GM20431 (cell line): ENCODE measurements around the gene POLR2J.

Experiments
- in situ Hi-C: fragments of 300-500 bp; cut with MseI, MboI; formaldehyde crosslinking; loops from one replicate; pipeline ENCODE4 v1.15.0; 2020; ENCODE audit warnings: low sequenced_read_pairs; ENCODE audit not compliant: unreplicated experiment

Gene POLR2J

DNA sequence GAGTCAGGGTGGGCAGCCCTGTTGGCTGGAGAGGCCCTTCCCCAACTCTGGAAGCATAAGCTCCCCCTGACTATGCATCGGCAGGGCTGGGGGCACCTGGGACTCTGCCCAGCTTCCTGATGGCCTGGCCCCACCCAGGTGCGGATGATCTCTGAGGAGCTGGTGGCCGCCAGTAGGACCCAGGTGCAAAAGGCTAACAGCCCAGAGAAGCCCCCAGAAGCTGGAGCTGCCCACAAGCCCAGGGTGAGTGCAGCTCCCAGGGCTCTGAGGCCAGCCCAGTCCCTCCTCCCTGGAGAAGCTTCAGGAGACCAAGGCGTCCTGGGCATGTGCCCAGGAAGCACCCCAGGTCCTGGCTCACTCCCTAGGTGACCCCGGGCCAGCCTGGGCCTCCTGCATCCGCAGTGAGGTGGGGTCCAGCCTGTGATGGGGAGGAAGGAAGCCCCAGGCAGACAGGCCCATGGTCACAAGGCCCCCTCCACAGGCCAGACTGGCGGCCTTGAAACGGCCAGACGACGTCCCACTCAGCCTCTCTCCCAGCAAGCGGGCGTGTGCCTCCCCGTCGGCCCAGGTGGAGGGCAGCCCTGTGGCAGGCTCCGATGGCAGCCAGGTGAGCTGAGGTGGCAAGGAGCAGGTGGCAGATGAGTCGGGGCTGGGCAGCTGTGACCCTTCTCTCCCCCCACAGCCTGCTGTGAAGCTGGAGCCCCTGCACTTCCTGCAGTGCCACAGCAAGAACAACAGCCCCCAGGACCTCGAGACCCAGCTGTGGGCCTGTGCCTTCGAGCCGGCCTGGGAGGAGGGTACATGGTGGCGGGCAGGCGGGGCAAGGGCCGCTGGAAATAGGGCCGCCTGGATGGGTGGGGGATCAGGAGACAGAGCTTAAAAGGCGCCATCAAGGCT, 10.9 kb downstream of the POLR2J start:
- in situ Hi-C loops, result no loop called here

DNA sequence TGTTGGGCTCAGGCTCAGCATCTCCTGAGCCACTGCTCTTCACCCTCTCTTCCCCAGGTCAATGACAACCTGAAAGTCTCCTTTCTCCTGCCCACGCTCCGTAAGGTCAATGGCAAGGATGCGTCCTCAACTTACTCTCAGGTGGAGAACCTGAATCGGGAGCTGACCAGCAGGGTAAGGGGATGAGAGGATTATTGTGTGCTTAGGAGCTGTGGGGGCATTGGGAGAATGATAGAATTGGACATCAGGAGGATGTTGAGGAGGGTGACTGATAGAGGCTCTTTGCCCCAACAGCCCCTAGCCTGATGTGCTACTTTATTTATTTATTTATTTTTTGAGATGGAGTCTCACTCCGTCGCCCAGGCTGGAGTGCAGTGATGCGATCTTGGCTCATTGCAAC, 12.6 kb downstream of the POLR2J start:
- in situ Hi-C loops, result no loop called here

DNA sequence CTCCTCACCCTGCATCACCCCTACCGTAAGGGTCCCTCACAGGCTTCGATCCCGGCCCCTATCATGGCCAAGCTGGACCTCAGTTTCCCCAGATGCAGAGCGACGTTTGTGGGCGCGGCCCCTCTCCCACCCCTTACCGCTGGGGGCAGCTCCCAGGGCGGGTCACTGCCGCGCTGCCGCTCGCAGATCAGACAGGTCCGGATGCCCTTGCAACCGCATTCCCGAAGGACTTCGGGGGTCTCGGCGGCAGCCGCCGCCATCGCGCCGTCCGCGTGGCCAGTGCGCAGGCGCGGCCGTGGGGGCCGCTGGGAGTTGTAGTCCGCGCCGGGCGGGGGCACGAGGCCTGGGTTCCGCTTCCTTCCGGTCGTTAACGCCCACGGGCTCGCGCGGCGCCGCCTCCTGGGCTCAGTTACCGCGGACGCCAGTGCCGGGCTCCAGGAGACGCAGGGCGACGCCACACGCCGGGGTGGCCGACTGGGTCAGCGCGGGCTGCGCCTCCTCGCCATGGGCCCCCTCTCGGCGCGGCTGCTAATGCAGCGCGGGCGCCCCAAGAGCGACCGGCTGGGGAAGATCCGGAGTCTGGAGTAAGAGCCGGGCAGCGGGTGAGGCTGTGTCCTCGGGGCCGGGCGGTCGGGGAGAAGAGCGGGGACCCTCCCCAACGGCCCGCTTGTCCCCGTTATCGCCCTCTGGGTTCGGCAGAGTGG, 14.0 kb downstream of the POLR2J start, which contains the start of the genes ALKBH4 and LRWD1:
Gene ALKBH4, minus strand, starts transcription at position 287 of the 704 bp plus-strand sequence. Its CDS starts 27 bp downstream, at position 260.
Gene LRWD1, plus strand, starts transcription at position 408 of the 704 bp plus-strand sequence. Its CDS starts 97 bp downstream, at position 505.
- in situ Hi-C loops, result no loop called here

DNA sequence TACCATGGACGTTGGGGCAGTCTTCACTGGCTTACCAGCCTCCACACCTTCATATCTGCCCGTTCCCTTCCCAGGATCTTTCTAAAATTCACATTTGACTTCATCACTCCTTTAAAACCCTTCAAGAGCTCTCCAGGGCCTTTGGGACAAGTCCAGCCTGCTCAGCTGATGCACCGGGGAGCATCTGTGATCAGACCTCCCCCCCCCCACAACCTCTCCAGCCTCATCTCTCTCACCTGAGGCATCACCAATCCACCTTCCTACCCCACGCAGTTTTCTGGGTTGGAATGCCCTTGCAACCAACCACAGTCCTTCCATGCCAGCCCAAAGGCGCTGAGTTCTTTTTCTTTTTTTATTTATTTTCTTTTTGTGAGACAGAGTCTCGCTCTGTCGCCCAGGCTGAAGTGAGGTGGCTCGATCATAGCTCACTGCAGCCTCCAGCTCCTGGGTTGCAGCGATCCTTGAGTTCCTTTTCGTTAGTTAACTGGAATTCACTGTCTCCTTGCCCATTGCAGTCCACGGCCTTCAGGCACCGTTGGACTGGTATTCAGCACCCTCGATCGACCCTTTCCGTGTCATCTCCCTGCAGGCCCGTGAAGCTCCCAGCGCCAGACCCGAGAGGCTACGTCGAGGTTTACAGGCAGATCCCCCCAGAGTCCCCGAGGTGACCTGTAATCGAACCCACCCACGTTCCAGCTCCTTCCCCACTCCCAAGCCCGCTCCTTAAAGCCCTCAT, 14.7 kb downstream of the POLR2J start:
- in situ Hi-C loops, result no loop called here

DNA sequence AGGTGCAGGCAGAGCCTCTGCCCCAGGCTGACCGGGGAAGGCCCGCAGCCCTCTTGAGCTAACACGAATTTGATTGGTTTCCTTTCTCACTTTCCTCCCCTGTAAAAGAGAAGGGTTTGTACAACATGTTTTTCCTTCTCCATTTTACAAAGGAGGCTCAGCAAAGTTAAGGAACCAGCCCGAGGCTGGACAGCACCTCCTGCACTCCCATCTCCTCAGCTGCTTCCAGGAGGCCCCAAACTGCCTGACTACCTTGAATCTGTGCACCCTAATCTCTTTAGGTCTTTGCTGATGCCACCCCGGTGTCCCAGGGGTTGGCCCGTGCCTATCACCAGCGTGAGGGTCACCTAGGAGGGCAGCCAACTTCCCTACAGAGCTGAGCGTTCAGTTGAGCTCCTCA, 18.3 kb downstream of the POLR2J start:
- in situ Hi-C loops, result no loop called here

DNA sequence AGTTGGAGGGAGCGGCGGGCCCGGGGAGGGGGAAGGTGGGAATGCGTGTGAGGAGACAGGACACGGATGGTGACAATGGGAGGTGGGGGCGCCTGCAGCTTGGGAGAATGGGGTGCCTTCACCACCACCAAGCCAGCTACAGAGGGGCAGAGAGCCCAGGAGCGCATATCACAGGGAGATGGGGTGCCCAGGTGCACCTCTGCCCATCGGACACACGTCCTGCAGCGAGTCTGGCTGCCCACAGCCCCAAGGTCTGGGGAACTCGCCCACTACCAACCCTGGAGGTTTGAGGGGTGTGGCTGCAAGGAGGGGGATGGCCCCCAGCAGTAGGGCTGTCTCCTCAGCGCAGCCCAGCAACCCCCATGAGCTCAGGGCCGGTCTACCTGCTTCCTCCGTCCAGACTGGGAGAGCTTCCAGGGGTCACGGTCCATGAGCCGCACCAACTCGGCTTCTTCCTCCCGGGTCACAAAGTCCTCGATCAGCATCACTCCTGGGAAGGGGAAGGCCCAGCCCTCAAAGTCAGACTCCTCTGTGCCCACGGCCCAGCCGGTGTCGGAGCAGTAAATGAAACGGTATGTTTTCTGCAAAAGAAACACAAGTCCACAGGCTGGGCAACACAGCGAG, 19.4 kb downstream of the POLR2J start:
- in situ Hi-C loops, result no loop called here

DNA sequence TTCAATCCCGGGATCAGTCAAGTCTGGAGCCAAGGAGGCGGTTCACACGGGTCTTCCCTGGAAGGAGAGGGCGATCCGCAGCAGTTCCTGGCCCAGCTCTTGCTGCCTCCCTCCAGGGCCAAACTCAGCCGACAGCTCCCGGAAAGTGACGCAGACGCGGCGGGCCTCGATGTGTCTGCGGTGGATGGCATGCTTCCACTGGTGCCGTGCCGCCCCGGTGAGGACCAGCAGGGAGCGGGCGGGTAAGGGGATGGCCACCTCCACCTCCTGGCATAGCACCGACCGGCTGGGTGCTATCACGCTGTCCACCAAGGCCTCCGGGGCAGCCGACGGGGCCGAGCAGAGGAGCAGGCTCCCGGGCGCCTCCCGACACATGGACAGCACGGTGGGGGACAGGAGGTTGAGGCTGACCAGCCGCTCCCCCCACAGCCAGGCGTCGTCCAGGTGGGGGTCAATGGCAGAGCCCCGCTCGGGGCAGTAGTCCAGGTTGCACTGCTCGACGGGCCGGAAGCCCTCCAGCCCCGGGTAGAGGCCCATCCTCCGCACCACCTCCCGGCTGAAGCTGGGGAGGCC, 21.3 kb downstream of the POLR2J start:
- in situ Hi-C loops, result no loop called here

DNA sequence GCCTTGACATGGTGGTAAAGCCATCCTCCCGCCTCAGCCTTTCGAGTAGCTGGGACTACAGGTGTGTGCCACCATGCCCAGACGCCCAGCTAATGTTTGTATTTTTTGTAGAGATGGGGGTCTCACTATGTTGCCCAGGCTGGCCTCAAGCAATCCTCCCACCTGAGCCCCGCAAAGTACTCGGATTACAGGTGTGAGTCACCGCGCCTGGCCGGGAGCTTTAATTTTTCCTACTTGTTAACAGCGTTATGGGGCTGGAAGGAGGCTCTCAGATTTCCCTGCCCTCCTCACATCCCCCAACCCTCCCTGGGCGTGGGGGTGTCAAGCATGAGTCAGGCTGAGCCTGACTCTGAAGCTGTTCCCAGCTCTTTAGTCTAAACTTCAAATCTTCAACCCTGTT, 22.4 kb downstream of the POLR2J start:
- in situ Hi-C loops, result no loop called here

DNA sequence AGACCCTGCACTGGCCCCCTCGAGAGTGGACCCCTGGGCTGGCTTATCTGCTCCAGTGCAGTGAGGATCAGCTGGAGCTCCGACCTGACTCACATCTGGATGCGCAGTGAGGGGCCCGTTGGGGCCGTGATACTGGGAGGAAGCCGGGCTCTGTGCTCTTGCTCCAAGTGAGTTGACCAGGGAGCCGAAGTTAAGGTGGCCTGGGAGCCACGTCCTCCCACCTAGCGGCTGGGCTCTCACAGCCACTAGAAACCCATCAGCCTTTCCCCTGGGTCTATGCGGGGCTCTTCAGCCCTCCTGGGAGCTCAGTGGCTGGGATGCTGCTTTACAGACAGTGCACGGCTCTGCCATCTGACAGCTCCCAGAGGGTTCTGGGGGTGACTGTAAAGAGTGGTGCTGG, 23.1 kb downstream of the POLR2J start:
- in situ Hi-C loops, result no loop called here

DNA sequence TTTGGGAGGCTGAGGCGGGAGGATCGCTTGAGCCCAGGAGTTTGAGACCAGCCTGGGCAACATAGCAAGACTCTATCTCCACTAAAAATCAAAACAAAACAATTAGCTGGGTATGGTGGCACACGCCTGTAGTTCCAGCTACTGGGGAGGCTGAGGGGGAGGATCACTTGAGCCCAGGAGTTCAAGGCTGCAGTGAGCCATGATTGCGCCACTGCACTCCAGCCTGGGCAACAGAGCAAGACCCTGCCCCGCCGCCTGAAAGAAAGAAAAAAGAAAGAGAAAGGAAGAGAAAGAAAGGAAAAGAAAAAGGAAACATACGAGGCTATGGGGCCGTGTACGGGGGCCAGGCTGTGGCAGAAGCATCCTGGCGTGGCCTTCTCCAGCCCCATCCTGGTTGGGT, 23.8 kb downstream of the POLR2J start:
- in situ Hi-C loops, result loop anchor here (5.0 kb wide), 1 partner anchor 48 kb away; no protein-coding TSS in a partner anchor

DNA sequence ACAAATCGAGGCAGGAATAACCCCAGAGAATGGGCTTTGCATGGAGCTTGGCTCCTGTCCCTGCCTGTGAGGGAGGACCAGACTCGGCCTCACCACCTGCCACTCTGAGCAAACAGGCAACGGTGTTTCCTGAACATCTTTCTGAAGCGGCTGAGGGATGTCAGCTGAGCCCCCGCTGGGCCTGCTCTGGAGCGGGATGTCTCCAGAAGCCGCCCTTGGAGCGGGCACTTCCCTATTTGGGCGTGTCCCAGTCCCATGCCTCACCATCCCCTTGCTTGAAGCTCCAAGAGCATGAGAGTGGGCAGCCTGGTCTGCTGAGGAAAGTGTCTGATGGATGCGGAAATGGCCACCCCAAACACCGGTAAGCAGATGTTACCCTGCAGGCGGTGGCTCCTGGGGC, 24.3 kb downstream of the POLR2J start:
- in situ Hi-C loops, result loop anchor here (5.0 kb wide), 1 partner anchor 47 kb away; no protein-coding TSS in a partner anchor

DNA sequence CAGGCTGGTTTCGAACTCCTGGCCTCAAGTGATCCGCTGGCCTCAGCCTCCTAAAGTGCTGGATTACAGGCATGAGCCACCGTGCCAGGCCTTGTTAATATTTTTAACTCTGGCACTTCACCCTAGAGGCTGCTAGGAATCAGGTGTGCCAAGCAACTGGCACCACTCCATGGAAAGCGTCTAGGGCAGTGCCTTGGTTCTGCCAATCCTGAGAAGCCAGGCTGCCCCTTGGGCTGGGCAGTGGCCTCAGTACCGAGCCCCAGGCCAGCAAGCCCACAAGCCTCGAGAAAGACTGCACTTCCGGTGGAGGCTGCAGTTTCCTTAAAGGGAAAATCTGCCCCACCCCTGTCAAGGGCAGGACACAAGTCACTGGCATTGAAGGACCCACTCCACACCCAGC, 25.4 kb downstream of the POLR2J start:
- in situ Hi-C loops, result loop anchor here (5.0 kb wide), 1 partner anchor 46 kb away; no protein-coding TSS in a partner anchor

DNA sequence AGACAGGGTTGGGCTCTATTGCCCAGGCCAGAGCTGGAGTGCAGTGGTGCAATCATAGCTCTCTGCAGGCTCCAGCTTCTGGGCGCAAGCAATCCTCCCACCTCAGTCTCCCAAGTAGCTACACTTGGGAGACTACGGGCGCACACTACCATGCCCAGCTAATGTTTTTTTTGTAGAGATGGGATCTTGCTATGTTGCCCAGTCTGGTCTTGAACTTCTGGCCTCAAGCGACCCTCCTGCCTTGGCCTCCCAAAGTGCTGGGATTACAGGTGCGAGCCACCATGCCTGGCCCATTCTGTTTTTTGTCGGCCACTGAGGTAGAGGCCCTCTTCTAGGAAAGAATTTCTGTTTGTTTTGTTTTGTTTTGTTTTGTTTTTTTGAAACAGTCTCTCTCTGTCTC, 26.3 kb downstream of the POLR2J start:
- in situ Hi-C loops, result loop anchor here (5.0 kb wide), 1 partner anchor 45 kb away; no protein-coding TSS in a partner anchor

DNA sequence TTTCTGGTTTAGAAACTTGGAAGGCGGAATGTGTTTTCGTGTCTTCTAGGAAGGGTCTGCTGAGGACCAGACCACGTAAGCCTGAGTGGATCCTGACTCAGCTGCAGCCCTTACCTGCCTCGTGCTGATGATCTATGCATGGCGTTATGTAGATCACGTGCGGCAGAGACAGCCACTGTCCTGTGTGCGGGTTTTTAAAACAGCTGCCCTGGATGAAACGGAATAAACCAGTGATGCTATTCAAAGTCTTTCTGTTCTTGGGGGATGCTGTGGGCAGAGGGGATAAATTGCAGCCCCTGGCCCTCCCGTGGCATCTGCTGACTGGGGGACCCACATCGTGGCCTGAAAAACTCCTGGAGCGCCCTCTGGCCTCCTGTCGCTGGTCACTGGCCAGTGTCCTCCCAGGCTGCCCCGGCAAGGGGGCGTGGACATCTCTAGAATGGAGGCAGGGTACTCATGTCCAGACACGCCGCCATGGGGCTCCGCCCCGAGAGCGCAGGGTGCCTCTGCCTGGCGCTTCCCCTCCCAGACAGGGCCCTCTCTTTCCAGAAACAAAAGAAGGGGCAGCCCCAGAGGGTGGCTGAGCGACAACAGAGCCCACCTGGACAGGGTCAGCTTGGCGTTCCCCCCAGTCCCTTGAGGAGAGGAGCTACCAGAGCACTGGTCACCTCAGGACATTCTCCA, 27.2 kb downstream of the POLR2J start:
- in situ Hi-C loops, result loop anchor here (5.0 kb wide), 1 partner anchor 44 kb away; no protein-coding TSS in a partner anchor

DNA sequence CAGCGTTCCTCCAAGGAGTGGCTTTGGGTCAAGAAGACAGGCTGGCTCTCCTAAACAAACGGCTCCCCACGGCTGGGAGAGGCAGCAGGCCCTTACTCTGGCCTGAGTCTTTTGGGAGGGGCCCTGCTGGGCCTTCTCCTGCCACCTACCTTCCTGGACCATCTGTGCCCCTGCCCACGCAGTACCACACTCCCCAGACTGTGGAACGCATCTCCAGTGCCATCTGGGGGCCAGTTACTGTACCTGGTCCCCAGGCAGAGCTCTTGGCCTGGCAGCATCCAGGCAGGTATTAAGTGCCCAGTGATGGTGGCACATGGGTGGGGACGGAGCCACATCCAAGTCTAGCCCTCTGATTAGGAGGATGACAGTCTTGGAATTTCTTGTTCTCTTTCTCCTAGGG, 28.5 kb downstream of the POLR2J start:
- in situ Hi-C loops, result loop anchor here (5.0 kb wide), 1 partner anchor 43 kb away; no protein-coding TSS in a partner anchor

DNA sequence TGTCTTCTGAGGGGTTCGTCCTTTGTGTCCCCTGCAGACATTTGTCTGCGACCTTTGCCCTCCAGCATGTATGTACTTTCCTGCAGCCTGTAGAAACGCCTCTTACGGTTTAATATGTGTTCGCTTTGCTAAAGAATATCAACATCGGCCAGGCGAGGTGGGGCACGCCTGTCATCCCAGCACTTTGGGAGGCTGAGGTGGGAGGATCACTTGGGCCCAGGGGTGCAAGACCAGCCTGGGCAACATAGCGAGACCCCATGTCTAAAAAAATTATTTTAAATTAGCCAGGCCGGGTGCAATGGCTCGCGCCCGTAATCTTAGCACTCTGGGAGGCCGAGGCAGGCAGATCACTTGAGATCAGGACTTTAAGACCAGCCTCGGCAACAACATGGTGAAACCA, 29.6 kb downstream of the POLR2J start:
- in situ Hi-C loops, result no loop called here

DNA sequence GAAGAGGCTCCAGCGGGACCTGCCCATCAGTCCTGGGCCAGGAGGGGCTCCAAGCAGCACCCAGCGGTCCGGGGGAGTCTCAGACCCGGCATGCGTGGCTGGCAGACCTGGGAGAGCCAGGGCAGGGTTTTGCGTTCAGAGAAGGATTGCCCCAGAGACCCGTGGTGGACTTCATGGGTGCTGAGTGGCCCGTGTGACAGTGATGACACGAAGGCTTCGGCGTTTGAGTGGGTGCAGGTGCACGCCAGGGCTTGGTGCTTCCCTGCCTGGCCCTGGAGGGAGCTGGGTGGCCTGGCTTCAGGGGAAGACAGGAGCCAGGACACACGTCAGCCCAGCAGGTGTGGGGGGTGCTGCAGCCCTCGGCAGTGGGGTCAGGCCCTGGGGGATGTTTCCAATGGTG, 31.4 kb downstream of the POLR2J start:
- in situ Hi-C loops, result no loop called here

DNA sequence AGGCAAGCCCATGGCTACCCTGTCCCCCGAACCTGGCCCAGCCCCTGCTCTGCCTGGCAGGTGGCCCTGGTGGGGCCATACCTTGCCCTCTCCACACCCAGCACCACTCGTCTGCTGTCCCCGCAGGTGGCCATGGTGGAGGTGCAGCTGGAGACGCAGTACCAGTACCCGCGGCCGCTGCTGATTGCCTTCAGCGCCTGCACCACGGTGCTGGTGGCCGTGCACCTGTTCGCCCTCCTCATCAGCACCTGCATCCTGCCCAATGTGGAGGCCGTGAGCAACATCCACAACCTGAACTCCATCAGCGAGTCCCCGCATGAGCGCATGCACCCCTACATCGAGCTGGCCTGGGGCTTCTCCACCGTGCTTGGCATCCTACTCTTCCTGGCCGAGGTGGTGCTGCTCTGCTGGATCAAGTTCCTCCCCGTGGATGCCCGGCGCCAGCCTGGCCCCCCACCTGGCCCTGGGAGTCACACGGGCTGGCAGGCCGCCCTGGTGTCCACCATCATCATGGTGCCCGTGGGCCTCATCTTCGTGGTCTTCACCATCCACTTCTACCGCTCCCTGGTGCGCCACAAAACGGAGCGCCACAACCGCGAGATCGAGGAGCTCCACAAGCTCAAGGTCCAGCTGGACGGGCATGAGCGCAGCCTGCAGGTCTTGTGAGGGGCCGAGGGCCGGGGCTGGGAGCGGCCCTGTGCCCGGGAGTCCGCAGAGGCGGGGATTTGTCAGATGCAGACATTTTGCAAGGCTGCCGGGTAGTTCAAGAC, 32.1 kb downstream of the POLR2J start:
- in situ Hi-C loops, result no loop called here
